Esophagus muscularis mucosa (tissue), 3 donors: ENCODE measurements around the gene EBF3.

Experiments used
- POLR2A ChIP-seq: fragments of 450-650 bp; IDR thresholded peaks from one replicate; pipeline ENCODE4 v1.6.1; 2017; ENCODE audit warnings: antibody characterized with exemption, moderate library complexity, mild to moderate bottlenecking, low read depth
- TF ChIP-seq, protein P1 (sequence below), 3 experiments: fragments of 200-600 bp in 2 of 3; fragments of 450-650 bp in 1 of 3; sonication (generic) in 2 of 3; IDR thresholded peaks; one replicate each; pipeline ENCODE4 v1.5.1; 2017 to 2019; ENCODE audit warnings: antibody characterized with exemption in 3 of 3, mild to moderate bottlenecking in 2 of 3, moderate library complexity in 1 of 3

DNA sequence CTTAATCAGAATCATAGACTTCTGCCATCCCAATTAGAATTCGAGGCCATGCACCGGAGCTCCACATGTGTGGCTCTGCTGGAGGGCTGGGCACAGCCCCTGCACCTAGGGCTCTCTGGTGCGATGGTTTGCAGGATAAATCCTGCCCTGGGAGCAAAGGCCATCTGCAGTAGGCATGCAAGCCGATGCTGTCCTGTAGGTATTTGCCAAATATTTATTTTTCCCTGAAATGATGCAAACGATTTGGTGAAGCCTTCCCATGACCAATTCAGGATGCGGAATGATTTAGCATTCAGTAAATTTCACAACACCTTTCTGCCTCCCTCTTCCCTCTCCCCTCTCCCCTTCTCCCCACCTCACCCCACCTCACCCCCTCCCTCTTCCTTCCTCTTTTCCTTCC is 170.6 kb downstream of the EBF3 start:
- TF ChIP-seq, protein P1, sequence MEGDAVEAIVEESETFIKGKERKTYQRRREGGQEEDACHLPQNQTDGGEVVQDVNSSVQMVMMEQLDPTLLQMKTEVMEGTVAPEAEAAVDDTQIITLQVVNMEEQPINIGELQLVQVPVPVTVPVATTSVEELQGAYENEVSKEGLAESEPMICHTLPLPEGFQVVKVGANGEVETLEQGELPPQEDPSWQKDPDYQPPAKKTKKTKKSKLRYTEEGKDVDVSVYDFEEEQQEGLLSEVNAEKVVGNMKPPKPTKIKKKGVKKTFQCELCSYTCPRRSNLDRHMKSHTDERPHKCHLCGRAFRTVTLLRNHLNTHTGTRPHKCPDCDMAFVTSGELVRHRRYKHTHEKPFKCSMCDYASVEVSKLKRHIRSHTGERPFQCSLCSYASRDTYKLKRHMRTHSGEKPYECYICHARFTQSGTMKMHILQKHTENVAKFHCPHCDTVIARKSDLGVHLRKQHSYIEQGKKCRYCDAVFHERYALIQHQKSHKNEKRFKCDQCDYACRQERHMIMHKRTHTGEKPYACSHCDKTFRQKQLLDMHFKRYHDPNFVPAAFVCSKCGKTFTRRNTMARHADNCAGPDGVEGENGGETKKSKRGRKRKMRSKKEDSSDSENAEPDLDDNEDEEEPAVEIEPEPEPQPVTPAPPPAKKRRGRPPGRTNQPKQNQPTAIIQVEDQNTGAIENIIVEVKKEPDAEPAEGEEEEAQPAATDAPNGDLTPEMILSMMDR (IDR thresholded peaks at IDR 0.05): no peak
- no peak for TF ChIP-seq POLR2A
